SH-SY5Y (cell line): ENCODE data around the gene PJA1.

Source experiments
- GATA2 ChIP-seq: IDR thresholded peaks from 2 replicates; pipeline ENCODE4 v1.6.1; 2011; ENCODE audit warnings: mild to moderate bottlenecking, low read depth, low read length
- GATA3 ChIP-seq: IDR thresholded peaks from 2 replicates; pipeline ENCODE4 v1.6.1; 2011; ENCODE audit warnings: low read depth, mild to moderate bottlenecking, low read length, moderate library complexity

GRCh38 chrX:69120476-69120875 is 44.8 kb downstream of the PJA1 start:
- TF ChIP-seq GATA2 (no peak), GATA3 (no peak)
